OCI-LY1 (cell line): ENCODE measurements around the gene KLK12.

Experiments
- EZH2 ChIP-seq: fragments of 200-600 bp; sonication (generic), shearing (Covaris generic); IDR thresholded peaks from 2 replicates; pipeline ENCODE4 v1.8.0; 2017; ENCODE audit warnings: borderline replicate concordance, mixed run types, mild to moderate bottlenecking, antibody characterized with exemption, low read length, moderate library complexity, mixed read lengths
- TF ChIP-seq, protein P1 (sequence below): fragments of 200-600 bp; sonication (generic), shearing (Covaris generic); IDR thresholded peaks from 2 replicates; pipeline ENCODE4 v1.5.1; 2017; ENCODE audit warnings: mild to moderate bottlenecking, antibody characterized with exemption, low read length, moderate library complexity, mixed read lengths

DNA sequence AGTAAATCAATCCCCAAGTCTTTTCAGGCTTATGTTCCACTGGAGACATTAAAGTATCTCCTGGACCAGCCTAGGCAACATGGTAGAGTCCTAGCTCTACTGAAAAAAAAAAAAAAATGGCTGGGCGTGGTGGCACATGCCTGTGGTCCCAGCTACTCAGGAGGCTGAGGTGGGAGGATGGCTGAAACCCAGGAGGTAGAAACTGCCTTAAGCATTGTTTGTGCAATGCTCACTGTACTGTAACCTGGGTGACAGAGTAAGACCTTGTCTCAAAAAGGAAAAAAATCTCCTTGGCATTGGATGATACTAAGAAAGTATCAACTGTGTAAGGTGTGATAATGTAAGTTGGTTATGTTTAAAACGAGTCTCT lies 42.2 kb downstream of the KLK12 start:
- no peak for TF ChIP-seq EZH2
- TF ChIP-seq, protein P1, sequence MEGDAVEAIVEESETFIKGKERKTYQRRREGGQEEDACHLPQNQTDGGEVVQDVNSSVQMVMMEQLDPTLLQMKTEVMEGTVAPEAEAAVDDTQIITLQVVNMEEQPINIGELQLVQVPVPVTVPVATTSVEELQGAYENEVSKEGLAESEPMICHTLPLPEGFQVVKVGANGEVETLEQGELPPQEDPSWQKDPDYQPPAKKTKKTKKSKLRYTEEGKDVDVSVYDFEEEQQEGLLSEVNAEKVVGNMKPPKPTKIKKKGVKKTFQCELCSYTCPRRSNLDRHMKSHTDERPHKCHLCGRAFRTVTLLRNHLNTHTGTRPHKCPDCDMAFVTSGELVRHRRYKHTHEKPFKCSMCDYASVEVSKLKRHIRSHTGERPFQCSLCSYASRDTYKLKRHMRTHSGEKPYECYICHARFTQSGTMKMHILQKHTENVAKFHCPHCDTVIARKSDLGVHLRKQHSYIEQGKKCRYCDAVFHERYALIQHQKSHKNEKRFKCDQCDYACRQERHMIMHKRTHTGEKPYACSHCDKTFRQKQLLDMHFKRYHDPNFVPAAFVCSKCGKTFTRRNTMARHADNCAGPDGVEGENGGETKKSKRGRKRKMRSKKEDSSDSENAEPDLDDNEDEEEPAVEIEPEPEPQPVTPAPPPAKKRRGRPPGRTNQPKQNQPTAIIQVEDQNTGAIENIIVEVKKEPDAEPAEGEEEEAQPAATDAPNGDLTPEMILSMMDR = no peak
